ENCODE results near the gene NPHP1.
"Not testable (repeated sequence)": the region's sequence is repeated elsewhere in the genome, so short reads cannot be mapped to it uniquely, and the experiment has no call there.

NPHP1 gene

DNA sequence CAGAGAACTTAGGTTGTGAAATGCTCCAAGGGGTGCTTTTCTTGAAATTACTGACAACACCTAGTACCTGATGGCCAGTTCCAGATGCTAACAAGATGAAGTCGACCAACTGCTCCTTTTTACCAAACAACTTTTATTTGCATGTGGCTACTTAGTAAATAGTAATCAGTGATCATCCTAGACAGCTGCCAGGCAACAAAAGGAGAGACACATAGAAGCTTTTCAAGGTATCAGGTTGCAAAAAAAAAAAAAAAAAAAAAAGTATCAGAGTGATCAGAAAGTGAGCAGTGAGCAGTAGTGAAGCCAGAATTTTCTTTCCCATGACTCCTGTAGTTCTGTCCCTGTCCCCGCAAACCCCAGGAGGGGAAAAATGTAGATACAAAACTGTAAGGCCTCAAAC is 121.1 kb downstream of the NPHP1 start:
- H3K9me3 Mint-ChIP-seq; DNase-seq (ENCODE audit: low spot score in 2 of 2); H3K36me3 Mint-ChIP-seq; H3K4me3 Mint-ChIP-seq; H3K27ac Mint-ChIP-seq; H3K4me1 Mint-ChIP-seq; ATAC-seq: not testable (repeated sequence)

DNA sequence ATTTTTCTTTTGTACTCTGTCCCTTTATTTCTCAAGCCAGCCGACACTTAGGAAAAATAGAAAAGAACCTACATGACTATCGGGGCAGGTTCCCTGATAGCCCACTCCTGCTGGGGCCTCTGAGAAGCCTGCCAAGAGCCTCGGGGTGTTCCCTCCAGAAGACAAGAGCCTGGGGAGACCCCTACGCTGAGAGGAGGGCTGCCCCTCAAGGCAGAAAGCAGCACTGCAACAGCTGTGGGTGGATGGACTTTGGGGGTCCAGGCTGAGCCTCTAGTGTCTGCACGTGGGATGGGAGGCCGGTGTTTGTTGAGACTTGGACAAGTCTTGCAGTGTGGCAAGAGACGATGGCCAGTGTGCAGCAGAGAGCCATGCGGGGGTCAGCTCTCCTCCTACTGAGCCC is 121.7 kb downstream of the NPHP1 start:
- not testable (repeated sequence) for H3K9me3 Mint-ChIP-seq; DNase-seq (ENCODE audit: low spot score in 2 of 2); H3K4me1 Mint-ChIP-seq; H3K27ac Mint-ChIP-seq; H3K36me3 Mint-ChIP-seq; H3K4me3 Mint-ChIP-seq; ATAC-seq

DNA sequence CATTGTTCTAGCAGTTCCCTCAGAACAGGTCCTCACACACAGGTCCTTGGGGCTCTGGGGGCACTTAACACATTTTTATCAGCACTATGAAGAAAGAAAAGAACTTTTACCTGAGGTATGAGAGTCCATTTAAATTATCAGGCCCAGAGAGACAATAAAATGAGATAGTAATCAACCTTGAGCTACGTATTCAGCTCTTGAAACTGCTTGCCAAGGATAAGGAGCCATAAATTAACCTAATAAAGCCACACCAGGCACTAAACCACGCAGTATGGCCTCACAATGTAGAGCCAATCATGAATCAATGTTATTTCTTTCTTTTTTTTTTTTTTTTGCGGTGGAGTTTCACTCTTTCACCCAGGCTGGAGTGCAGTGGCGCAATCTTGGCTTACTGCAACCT is 126.7 kb downstream of the NPHP1 start:
- not testable (repeated sequence) for DNase-seq (ENCODE audit: low spot score in 2 of 2); H3K27ac Mint-ChIP-seq; H3K9me3 Mint-ChIP-seq; H3K4me1 Mint-ChIP-seq; ATAC-seq; H3K36me3 Mint-ChIP-seq; H3K4me3 Mint-ChIP-seq

DNA sequence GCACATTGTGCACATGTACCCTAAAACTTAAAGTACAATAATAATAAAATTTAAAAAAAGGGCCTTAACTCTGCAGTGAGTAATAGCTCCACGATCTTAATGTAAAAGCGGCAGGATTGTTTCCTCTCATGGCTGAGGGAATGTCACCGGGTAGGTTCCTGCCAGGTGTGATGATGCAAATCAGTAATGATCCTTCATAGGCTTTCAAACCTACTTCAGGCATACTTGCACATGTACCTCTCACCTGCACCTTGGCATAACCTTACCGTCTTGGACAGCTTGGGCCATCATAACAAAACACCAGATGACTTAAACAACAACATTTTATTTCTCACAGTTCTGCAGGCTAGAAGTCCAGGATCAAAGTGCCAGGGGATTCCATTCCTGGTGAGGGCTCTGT is 128.9 kb downstream of the NPHP1 start:
- H3K27ac Mint-ChIP-seq; H3K4me1 Mint-ChIP-seq; H3K4me3 Mint-ChIP-seq; H3K9me3 Mint-ChIP-seq; ATAC-seq; DNase-seq (ENCODE audit: low spot score in 2 of 2); H3K36me3 Mint-ChIP-seq: not testable (repeated sequence)

Measured in stimulated activated effector memory CD8-positive, alpha-beta T cell treated with anti-CD3 and anti-CD28 coated beads, Interleukin-12 subunit alpha, Interleukin-12 subunit beta, amount 100 ng/mL, for 72 hours (primary cell).